Anterior cingulate cortex (tissue), 58 donors: Measurements from ENCODE around the gene IL17REL.
A peak's percentile ranks its signal among the peaks of the same experiment; 100 is the strongest.

Experiments used
- DNase-seq, 58 donors: peaks; one replicate each; lab custom pipeline; 2025; lab: John Stamatoyannopoulos, UW

IL17REL gene

GRCh38 chr22:50009251-50009650 is 3.3 kb downstream of the IL17REL start:
- no peak for DNase-seq

GRCh38 chr22:50008151-50009040 is 4.2 kb downstream of the IL17REL start:
- no peak for DNase-seq

GRCh38 chr22:50007057-50007511 is 5.5 kb downstream of the IL17REL start:
- DNase-seq: no peak

GRCh38 chr22:50004918-50005317 is 7.6 kb downstream of the IL17REL start:
- peak in 1 of 58 donors; percentile 20 for DNase-seq

- no peak for DNase-seq
Measured at GRCh38 chr22:50002791-50003190, 9.8 kb downstream of the IL17REL start.

- no peak for DNase-seq
Measured at GRCh38 chr22:50001388-50002231, 11.0 kb downstream of the IL17REL start.

GRCh38 chr22:50000587-50001387 is 11.8 kb downstream of the IL17REL start:
- DNase-seq: no peak

GRCh38 chr22:49999946-50000586 is 12.5 kb downstream of the IL17REL start:
- DNase-seq: no peak

- DNase-seq: peak in 1 of 58 donors; percentile 33
Measured at GRCh38 chr22:49999063-49999945, 13.3 kb downstream of the IL17REL start.

- no peak for DNase-seq
Measured at GRCh38 chr22:49998718-49999062, 13.9 kb downstream of the IL17REL start.

GRCh38 chr22:49997932-49998717 is 14.4 kb downstream of the IL17REL start:
- DNase-seq: no peak

- no peak for DNase-seq
Measured at GRCh38 chr22:49997251-49997599, 15.3 kb downstream of the IL17REL start.

- no peak for DNase-seq
Measured at GRCh38 chr22:49996518-49997250, 15.9 kb downstream of the IL17REL start.

GRCh38 chr22:49996119-49996517 is 16.4 kb downstream of the IL17REL start:
- DNase-seq: no peak

GRCh38 chr22:49995361-49996118 is 17.0 kb downstream of the IL17REL start:
- DNase-seq: no peak

GRCh38 chr22:49995041-49995360 is 17.6 kb downstream of the IL17REL start:
- DNase-seq: no peak
